A673 (cell line): ENCODE results near the gene WNK1.

Source experiments
- CTCF ChIP-seq: fragments of 300-800, 200-600 bp; sonication (generic); conservative IDR thresholded peaks from 2 replicates; pipeline ENCODE4 v1.5.1; 2017; ENCODE audit warnings: low read depth, mild to moderate bottlenecking, antibody characterized with exemption, low read length, moderate library complexity, mixed read lengths
- EZH2 ChIP-seq: fragments of 200-600 bp; sonication (generic); IDR thresholded peaks from 2 replicates; pipeline ENCODE4 v1.6.1; 2017; ENCODE audit warnings: borderline replicate concordance, low read depth, mild to moderate bottlenecking, mixed read lengths, antibody characterized with exemption, low read length; ENCODE audit not compliant: poor library complexity, severe bottlenecking

GRCh38 chr12:835754-836518 is 83.6 kb downstream of the WNK1 start:
- TF ChIP-seq CTCF (no peak), EZH2 (no peak)
